Immature natural killer cell (primary cell): ENCODE data around the gene TAS1R2. TPM values are rescaled to one million over a fixed set of nuclear protein-coding genes. Genes with fewer than 3 reads are reported as not detected.

ENCODE experiments used
- polyA plus RNA-seq, 3 donors: library from polyadenylated mRNA; unstranded; fragments of 300-500 nt; fragmentation: Illumina TruSeq; gene quantifications; one replicate each; pipeline ENCODE4 v1.2.3, GENCODE V29; 2021

TAS1R2 gene
- polyA plus RNA-seq, 3 donors from 2014 or later, result not detected

Other genes with a start within 250 kb of the TAS1R2 start
- gene PAX7, start 228.8 kb downstream of the TAS1R2 start, polyA plus RNA-seq, result not detected
- 1 to 10 TPM; 1.7 to 6.7 (median 3.8) TPM for gene ALDH4A1, start 42.9 kb upstream of the TAS1R2 start, polyA plus RNA-seq
- gene IFFO2, start 97.0 kb upstream of the TAS1R2 start, polyA plus RNA-seq, result 1 to 10 TPM; 1.9 to 3.9 (median 3.2) TPM